ENCODE data around the gene CUL4A.

The CUL4A gene

GRCh38 chr13:113170511-113170910 lies 38.9 kb upstream of the CUL4A start:
- H3K4me3 ChIP-seq (ENCODE audit: low read depth, low read length) = no peak overlapping the region
- TF ChIP-seq CTCF (IDR thresholded peaks at IDR 0.05; ENCODE audit: insufficient read depth, low read depth, low read length, missing control alignments) = no peak
- DNase-seq (ENCODE audit: low read depth) = no peak

GRCh38 chr13:113171250-113172125 lies 37.9 kb upstream of the CUL4A start:
- no peak overlapping the region for H3K4me3 ChIP-seq (ENCODE audit: low read depth, low read length)
- no peak for DNase-seq (ENCODE audit: low read depth)
- TF ChIP-seq CTCF (IDR thresholded peaks at IDR 0.05; ENCODE audit: insufficient read depth, low read depth, low read length, missing control alignments) = no peak

GRCh38 chr13:113172419-113172926 lies 36.9 kb upstream of the CUL4A start:
- DNase-seq (ENCODE audit: low read depth) = no peak
- TF ChIP-seq CTCF (IDR thresholded peaks at IDR 0.05; ENCODE audit: insufficient read depth, low read depth, low read length, missing control alignments) = no peak
- no peak overlapping the region for H3K4me3 ChIP-seq (ENCODE audit: low read depth, low read length)

GRCh38 chr13:113176280-113176679 lies 33.1 kb upstream of the CUL4A start:
- TF ChIP-seq CTCF (IDR thresholded peaks at IDR 0.05; ENCODE audit: insufficient read depth, low read depth, low read length, missing control alignments) = no peak
- H3K4me3 ChIP-seq (ENCODE audit: low read depth, low read length) = no peak overlapping the region
- DNase-seq (ENCODE audit: low read depth) = peak; percentile 50

GRCh38 chr13:113176822-113177221 lies 32.6 kb upstream of the CUL4A start:
- no peak overlapping the region for H3K4me3 ChIP-seq (ENCODE audit: low read depth, low read length)
- TF ChIP-seq CTCF (IDR thresholded peaks at IDR 0.05; ENCODE audit: insufficient read depth, low read depth, low read length, missing control alignments) = no peak
- no peak for DNase-seq (ENCODE audit: low read depth)

- no peak overlapping the region for H3K4me3 ChIP-seq (ENCODE audit: low read depth, low read length)
- TF ChIP-seq CTCF (IDR thresholded peaks at IDR 0.05; ENCODE audit: insufficient read depth, low read depth, low read length, missing control alignments) = no peak
- no peak for DNase-seq (ENCODE audit: low read depth)
These were observed 31.1 kb upstream of the CUL4A start for GRCh38 chr13:113178070-113178895.

Data from GM12865 (cell line).